HUDEP-2 (cell line): ENCODE data around the gene SPAG16.

Experiments used
- DNase-seq, 76 experiments: peaks; one replicate each; lab custom pipeline; 2025; ENCODE audit not compliant: unreplicated experiment in 76 of 76; lab: John Stamatoyannopoulos, UW

SPAG16 gene

GRCh38 chr2:214325404-214325803 is 1041.1 kb downstream of the SPAG16 start:
- no peak for DNase-seq

GRCh38 chr2:214328941-214329340 is 1044.7 kb downstream of the SPAG16 start:
- no peak for DNase-seq

DNA sequence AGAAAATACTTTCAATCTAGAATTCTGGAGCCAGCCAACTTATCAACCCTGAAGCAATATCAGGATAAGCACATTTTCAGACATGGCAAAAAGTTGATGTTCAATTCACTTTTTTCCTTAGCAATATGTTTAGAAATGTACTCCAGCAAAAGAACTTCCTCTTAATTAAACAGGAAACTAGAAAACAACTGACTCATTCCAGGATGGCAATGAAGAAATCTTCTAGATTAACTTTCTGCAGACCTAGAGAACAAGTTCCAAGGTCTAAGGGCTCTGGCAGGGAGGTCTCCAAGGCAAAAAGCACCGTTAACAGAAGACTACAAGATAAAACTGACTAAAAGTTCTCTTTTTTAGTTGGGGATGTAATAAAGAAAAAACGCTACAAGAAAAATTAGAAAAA is 1057.4 kb downstream of the SPAG16 start:
- no peak for DNase-seq

DNA sequence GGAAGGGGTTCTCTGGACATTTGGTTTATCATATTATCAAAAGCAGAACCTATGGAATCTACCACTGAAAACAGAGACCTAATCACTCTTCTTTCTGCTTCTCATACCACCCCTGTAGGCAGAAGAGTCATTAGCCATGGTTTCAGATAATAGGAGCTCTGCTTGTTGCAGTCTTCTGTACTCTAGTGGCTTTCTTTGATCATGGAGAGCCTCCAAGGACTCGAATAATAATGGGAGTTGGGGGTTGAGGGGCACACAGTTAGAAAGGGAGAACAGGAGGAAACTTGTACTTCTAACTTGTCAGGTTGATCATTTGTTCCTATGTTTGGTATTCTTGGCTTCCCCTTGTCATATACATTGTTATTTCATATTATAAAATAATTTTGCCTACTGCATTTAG is 1074.2 kb downstream of the SPAG16 start:
- no peak for DNase-seq

- DNase-seq: no peak
Measured at GRCh38 chr2:214361116-214361515, 1076.9 kb downstream of the SPAG16 start.

DNA sequence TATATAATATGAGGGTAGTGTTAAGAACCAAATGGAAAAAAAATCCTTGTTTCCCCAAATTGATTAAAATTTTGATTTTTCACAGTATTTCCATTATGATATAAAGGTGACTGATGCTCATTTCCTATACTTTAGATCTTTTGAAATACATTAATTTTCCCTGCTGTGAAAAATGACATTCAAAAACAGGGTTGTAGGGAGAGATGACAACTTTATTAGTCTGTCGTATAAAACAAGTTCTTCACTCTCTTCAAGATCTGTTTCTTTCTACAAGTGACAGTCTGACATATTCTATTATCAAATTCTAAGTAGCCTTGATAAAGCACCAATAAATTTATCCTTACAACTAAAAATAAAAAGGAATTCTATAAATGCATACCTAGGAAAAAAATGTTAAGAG is 1081.3 kb downstream of the SPAG16 start:
- no peak for DNase-seq

DNA sequence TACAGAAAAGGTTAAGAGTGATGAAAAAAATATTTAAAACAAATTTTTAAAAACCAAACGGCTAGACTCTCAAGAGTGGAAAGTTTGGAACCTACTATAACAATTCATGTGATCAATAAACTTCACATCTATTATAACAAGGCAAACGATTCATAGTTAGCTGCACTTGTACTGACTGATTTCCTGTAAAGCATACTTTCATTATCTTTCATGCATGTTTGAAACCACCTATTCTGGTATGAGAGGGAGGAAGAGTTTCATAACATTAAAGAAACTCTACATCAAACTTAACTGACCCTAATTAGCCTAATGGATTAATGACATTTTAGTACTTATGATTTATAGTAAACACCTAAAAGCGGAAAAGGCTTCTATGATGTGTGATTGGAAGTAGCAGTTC is 1082.9 kb downstream of the SPAG16 start:
- no peak for DNase-seq

DNA sequence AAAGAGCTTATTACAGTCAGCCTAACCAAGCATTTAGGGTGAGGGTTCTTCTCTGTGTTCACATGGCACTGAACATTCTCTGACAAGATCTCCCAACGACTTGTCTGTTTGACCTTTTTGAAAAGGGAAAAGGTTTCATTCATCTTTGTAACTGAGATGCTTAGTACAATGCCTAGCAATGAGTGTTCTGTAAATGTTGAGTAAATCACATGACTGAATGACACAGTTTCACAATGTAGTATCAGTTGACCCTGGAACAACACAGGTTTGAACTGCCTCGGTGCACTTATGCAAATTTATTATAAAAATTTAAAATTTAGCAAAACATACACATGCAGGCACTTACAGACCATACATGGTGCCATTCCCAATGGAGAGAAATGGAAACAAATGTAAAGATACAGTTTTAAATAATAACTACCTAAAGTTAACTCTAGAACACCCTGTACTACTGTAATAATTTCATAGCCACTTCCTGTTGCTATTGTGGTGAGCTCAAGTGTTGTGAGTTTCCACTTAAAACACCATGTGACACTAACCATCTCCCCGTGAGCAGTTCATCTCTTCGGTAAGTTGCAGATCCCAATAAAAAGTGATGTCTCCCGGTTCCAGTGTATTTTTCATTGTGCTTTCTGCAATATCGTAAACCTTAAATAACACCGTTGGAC is 1092.5 kb downstream of the SPAG16 start:
- DNase-seq: no peak

GRCh38 chr2:214377286-214377624 is 1093.0 kb downstream of the SPAG16 start:
- DNase-seq: no peak

DNA sequence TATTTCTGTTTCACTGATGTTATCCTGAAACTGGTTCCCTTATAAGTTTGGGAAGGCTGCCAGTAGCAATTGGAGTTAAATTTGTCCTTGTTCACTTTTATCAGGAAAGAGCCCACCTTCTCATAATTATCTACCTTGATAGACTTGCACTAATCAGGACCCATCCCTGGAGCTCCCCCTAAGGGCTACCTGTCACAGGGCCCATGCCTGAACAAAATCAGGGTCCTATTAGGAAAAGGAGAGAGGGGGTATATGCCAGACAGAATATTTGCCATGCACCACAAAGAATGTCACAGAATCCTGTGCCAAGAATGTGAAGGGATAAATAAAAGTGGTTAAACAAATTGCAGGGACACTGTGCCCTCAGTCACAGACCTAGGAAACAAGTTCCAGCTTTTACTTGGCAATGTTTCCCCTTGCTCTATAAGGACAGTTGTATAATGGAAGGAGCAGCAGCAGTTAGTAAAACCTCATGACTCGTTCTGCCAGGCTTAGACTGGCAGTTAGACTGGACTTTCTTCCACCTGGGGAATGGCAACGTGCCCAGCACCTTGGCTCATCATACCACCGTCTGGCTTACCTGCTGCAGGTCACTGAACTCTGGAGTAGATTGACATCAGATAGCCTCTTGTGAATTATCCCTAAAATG is 1094.3 kb downstream of the SPAG16 start:
- DNase-seq: no peak

DNA sequence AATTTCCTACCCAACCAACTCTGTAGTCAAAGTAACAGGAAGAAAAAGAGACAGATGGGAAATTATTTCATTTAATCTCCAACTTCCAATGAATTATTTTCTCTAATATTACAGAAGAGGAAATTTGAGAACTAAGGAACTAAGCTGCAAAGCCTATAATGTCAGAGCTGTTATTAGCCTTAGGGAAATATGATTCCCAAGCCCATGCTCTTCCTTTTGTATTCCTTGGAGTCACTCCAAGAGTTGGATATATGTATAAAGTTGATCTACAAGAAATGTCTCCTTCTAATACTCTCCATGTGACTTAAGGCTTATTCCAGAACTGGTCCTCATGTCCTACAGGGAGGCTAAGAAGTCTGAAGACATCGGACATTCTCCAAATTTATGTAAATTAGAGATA is 1095.0 kb downstream of the SPAG16 start:
- no peak for DNase-seq

DNA sequence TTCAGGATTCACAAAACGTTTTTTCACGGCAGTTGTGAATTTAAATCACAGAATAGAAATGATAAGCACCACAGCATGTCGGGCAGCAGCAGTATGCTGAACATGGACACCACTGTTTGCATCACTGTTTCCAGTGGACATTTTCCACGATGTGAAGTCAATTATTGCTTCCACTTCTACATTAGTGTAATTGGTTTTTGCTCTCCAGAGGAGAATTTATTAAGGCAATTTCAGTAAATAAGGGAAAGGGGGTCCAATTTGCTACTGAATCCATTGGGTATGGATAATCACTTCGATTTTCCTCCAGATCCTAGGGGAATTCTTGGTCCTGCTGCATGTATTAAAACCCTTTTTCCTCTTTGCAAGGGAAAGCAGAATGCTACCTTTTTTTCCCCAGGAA is 1096.4 kb downstream of the SPAG16 start:
- DNase-seq: no peak

DNA sequence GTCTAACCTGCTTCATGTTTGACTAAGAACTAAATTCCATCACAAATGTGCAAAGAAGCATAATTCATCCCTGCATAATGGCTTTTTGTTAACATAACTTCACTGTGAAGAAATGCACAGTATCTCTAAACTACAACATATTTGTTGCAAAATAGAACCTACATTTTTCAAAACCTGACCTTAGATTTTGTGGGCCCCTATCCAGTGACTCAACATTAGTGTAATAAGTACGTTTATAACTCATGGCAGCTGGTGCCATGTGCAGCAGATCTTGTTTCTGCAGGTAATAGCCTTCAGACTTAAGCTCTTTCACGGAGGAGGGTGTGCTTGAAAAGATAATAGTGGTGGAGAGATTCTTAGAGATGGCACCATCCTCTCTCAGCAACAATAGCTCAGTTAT is 1098.0 kb downstream of the SPAG16 start:
- DNase-seq: no peak

DNA sequence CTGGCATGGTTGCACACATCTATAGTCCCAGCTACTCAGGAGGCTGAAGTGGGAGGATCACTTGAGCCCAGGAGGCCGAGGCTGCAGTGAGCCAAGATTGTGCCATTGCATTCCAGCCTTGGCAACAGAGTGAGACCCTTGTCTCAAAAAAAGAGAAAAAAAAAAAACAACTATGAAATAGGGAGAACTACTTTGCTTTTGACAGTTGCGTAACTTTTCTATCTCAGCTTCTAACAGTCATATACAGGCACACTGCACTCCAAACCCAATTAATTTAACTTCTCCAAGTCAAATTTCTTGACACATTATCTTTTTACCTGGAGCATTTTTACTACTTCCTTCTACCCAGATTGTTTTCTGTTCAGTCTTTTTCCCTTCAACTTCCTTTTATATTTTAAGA is 1102.5 kb downstream of the SPAG16 start:
- no peak for DNase-seq

GRCh38 chr2:214389334-214389733 is 1105.1 kb downstream of the SPAG16 start:
- DNase-seq: no peak

DNA sequence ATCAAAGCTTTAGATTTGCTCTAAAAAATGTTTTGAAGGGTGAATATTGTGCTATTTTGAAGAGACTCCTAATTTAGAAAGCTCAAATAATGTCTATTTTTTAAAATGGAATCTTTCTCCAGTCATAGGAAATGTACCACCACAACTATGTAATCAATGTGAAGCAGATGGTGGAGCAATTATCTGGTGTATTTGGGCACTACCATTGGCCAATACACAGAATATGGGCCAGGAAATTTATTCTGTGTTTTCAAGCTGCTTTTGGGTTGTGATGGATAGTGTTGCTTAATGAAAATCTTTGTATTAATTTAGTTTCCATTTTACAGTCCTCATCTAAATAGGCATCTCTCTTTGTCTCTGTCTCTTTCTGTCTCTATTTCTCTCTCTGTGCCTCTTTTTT is 1109.5 kb downstream of the SPAG16 start:
- DNase-seq: no peak

- no peak for DNase-seq
Measured at GRCh38 chr2:214395040-214395439, 1110.8 kb downstream of the SPAG16 start.

DNA sequence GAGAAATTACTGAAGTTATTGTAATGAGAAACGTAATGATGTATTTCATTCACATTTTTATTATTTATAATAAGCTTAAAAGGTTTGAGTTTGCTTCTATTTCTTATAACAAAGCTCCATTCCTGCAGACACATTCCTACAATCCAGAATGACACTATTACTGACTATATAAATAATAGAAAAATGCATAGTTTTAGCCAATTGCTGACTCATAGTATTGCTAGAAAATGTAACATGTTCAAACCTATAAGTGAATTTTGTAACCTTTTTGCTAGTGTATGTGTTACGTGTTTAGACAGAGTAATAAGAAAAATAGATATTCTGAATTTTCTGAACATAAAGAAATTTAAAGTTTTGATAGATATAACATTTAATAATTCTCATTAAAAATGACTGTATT is 1117.3 kb downstream of the SPAG16 start:
- no peak for DNase-seq

DNA sequence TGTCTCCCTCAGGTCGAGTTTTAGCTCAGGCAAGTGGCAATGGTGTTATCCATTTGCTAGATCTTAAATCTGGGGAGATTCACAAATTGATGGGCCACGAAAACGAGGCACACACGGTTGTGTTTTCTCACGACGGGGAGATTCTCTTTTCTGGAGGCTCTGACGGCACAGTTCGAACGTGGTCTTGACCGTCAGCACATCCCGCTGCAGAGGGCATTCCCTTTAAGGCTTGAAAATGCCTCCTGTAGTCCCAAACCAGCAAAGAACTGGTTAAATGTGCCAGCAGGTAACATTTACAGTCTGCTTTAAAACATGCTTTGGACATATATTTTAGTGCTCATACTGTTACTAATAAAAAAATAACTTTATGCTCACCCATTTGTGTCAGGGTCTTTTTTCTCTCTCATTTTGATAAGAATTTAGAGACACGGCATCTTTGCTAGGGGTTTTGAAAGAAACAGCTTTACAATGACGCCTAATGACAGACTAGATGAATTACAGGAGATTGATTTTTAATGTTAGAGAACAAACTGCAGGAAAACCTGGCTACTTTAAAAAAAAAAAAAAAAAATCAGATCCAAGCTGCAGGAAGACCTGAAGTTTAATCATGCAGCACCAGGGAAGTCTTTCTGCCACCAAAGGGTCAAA is 1126.0 kb downstream of the SPAG16 start:
- no peak for DNase-seq

DNA sequence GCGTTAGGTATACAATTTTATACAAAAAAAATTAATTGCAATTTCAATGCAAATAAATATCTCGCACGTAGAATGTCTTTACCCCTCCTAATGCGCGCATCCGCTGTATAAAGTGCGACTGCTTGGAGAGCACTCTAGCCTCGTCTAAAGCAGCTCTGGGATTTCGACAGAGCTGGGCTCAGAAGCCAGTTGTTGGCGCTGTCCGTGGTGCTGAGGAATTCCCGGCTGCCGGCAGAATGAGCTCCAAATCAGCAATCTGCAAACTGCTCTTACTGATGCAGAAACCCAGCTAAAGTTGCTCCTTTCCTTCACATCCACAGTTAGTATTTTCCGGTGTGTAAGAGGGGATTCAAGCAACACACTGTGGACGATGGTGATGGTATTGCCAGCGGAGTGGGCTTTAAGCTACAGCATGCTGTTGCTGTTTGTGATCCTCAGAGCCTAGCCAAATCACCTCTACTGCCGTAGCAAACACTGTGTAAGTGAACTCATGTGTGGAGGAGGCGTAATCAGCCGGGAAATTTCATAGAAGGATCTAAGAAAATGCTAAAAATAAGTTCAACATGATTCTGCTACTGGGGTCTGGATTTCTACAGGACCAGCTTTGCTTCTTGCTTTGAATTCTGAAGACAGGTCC is 1126.8 kb downstream of the SPAG16 start, which contains the start of gene VWC2L:
Gene VWC2L (plus strand): TSS at position 137 of the 637 bp plus-strand sequence. CDS start 3,140 bp downstream, outside the sequence.
- DNase-seq: peak in 48 of 76 experiments; percentile 0 to 58 (median 16)

DNA sequence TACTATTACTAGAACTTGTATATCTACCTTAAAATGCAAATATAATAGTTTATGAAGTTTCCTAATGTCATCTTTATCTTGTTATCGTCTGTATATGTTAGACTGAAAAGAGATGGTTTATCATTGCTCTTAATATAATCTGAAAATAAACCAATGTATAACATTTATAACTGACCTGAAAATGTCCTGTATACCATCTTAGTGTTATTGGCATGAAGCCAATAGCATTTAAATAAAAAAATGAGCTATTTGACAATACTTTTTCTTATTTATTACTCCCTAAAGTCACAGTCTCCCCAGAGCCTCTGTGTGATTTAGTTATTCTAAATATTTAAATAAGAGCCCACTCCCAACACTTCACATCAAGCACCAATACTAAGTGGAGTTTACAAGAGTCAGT is 1128.4 kb downstream of the SPAG16 start:
- no peak for DNase-seq

DNA sequence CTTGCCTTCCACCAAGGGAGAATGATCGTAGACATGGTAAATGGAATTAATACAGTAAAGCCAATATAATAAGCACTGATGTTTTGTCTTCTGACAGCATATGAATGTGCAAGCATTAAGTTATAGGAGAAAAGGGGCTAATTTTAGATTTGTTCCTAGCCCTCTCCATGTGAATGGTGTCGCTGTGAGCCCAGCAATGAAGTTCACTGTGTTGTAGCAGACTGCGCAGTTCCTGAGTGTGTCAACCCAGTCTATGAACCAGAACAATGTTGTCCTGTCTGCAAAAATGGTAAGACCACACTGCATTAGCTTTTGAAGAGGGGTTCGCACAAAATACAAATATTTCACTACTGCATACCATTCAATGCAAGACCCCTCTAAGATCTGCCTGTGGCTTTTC is 1152.2 kb downstream of the SPAG16 start:
- DNase-seq: no peak
